H1 (cell line): ENCODE data around the gene HLTF. TPM values are rescaled to one million over a fixed set of nuclear protein-coding genes. Genes with fewer than 3 reads are reported as not detected.

Experiments
- CTCF ChIA-PET: fragments of 300-600 bp; sonication (Branson Sonifier 250); formaldehyde crosslinking; loops from one replicate; lab custom pipeline; 2021; ENCODE audit not compliant: partially characterized antibody; lab: Charles Lee
- POLR2A ChIA-PET: fragments of 300-600 bp; sonication (Branson Sonifier 250); formaldehyde crosslinking; loops from one replicate; lab custom pipeline; 2021; ENCODE audit warnings: inconsistent platforms; ENCODE audit not compliant: partially characterized antibody; lab: Charles Lee
- DNase-seq, 2 experiments: peaks; one replicate each; pipeline versions ENCODE4 v3.0.0 to v3.0.0-alpha.2; 2010 to 2022; ENCODE audit warnings: low spot score in 2 of 2, low read depth in 1 of 2, mixed read lengths in 1 of 2
- FAIRE-seq: peaks from 2 replicates; lab custom pipeline; 2011; peaks lifted over from hg19 to GRCh38; lab: Jason Lieb, UNC
- H2AFZ ChIP-seq: 2 replicates; pipeline ENCODE4 v1.8.1; 2012; ENCODE audit warnings: low read length, inconsistent platforms
- H2AK5ac ChIP-seq: 2 replicates; pipeline ENCODE4 v1.6.1; 2013; ENCODE audit warnings: low read depth, low read length
- H2BK120ac ChIP-seq: replicated peaks from 2 replicates; pipeline ENCODE3; 2013; ENCODE audit warnings: low read depth, low read length, inconsistent platforms
- H2BK12ac ChIP-seq: 2 replicates; pipeline ENCODE4 v1.6.1; 2013; ENCODE audit warnings: low read depth, low read length
- H2BK15ac ChIP-seq: 2 replicates; pipeline ENCODE4 v1.6.1; 2013; ENCODE audit warnings: low read length
- H2BK20ac ChIP-seq: 2 replicates; pipeline ENCODE4 v1.6.1; 2013; ENCODE audit warnings: low read length
- H2BK5ac ChIP-seq: 2 replicates; pipeline ENCODE4 v1.6.1; 2013; ENCODE audit warnings: low read depth, low read length
- H3K14ac ChIP-seq: 2 replicates; pipeline ENCODE4 v1.6.1; 2013; ENCODE audit warnings: inconsistent platforms; ENCODE audit not compliant: insufficient read length
- H3K18ac ChIP-seq: 2 replicates; pipeline ENCODE4 v1.6.1; 2013; ENCODE audit warnings: low read length; ENCODE audit errors: extremely low read depth
- H3K23ac ChIP-seq: 2 replicates; pipeline ENCODE4 v1.6.1; 2013; ENCODE audit warnings: inconsistent platforms; ENCODE audit not compliant: insufficient read length
- H3K23me2 ChIP-seq: 2 replicates; pipeline ENCODE4 v1.6.1; 2013; ENCODE audit warnings: low read depth, low read length
- H3K27ac ChIP-seq: 2 replicates; pipeline ENCODE4 v1.6.1; 2011; ENCODE audit warnings: low read depth, low read length, inconsistent platforms
- H3K27me3 ChIP-seq, 4 experiments: replicated peaks in 1 of 4; 1 replicate in 1 of 4; 2 replicates in 3 of 4; pipeline versions ENCODE4 v1.6.1 to v1.8.1; 2011 to 2013; ENCODE audit warnings: low read length in 3 of 4, mild to moderate bottlenecking in 3 of 4, inconsistent platforms in 2 of 4, mixed read lengths in 2 of 4, moderate library complexity in 1 of 4; ENCODE audit not compliant: control insufficient read depth in 3 of 4, insufficient read depth in 3 of 4; ENCODE audit errors: extremely low read depth in 1 of 4
- H3K36me3 ChIP-seq, 4 experiments: 2 replicates each; pipeline versions ENCODE4 v1.6.1 to v1.8.1; 2011 to 2013; ENCODE audit warnings: mild to moderate bottlenecking in 4 of 4, low read length in 3 of 4, moderate library complexity in 2 of 4, control low read depth in 1 of 4, inconsistent platforms in 1 of 4; ENCODE audit not compliant: insufficient read depth in 4 of 4, control insufficient read depth in 2 of 4
- H3K4ac ChIP-seq: replicated peaks from 2 replicates; pipeline ENCODE3; 2013; ENCODE audit warnings: low read length, low read depth, mixed read lengths, inconsistent platforms; ENCODE audit not compliant: insufficient read length
- H3K4me1 ChIP-seq, 4 experiments: replicated peaks in 1 of 4; 1 replicate in 1 of 4; 2 replicates in 3 of 4; pipeline versions ENCODE4 v1.6.1 to v1.8.1; 2011 to 2013; ENCODE audit warnings: low read length in 3 of 4, inconsistent platforms in 2 of 4, mixed read lengths in 1 of 4; ENCODE audit not compliant: insufficient read depth in 4 of 4, control insufficient read depth in 3 of 4
- H3K4me2 ChIP-seq, 2 experiments: 2 replicates each; pipeline versions ENCODE4 v1.6.1 to v1.8.1; 2011 to 2013; ENCODE audit warnings: low read depth in 2 of 2, low read length in 2 of 2, control low read depth in 1 of 2, inconsistent platforms in 1 of 2, mild to moderate bottlenecking in 1 of 2; ENCODE audit not compliant: insufficient read depth in 1 of 2
- H3K4me3 ChIP-seq, 4 experiments: fragments of 200-600, 300-600 bp in 1 of 4; sonication (generic), shearing (Covaris generic), sonication (Bioruptor Twin) in 1 of 4; 2 replicates each; pipeline versions ENCODE4 v1.5.1 to v1.8.1; 2011 to 2016; ENCODE audit warnings: low read length in 4 of 4, low read depth in 3 of 4, control low read depth in 2 of 4, inconsistent platforms in 2 of 4, mild to moderate bottlenecking in 2 of 4, mixed read lengths in 1 of 4, moderate library complexity in 1 of 4; ENCODE audit not compliant: insufficient read depth in 2 of 4; ENCODE audit errors: extremely low read depth in 1 of 4
- H3K56ac ChIP-seq: replicated peaks from 2 replicates; pipeline ENCODE3; 2013; ENCODE audit warnings: low read depth, mild to moderate bottlenecking, mixed read lengths, low read length, inconsistent platforms; ENCODE audit not compliant: insufficient read length
- H3K79me1 ChIP-seq: 2 replicates; pipeline ENCODE4 v1.6.1; 2013; ENCODE audit warnings: low read depth, low read length, control low read depth
- H3K79me2 ChIP-seq, 2 experiments: 2 replicates each; pipeline versions ENCODE4 v1.6.1 to v1.8.1; 2012 to 2013; ENCODE audit warnings: low read length in 2 of 2, mild to moderate bottlenecking in 2 of 2, inconsistent platforms in 1 of 2; ENCODE audit not compliant: insufficient read depth in 2 of 2, control insufficient read depth in 1 of 2
- H3K9ac ChIP-seq, 4 experiments: replicated peaks in 1 of 4; 1 replicate in 1 of 4; 2 replicates in 3 of 4; pipeline versions ENCODE4 v1.6.1 to v1.8.1; 2011 to 2013; ENCODE audit warnings: low read depth in 3 of 4, low read length in 3 of 4, control low read depth in 2 of 4, mild to moderate bottlenecking in 2 of 4, moderate library complexity in 2 of 4, inconsistent platforms in 1 of 4; ENCODE audit errors: extremely low read depth in 1 of 4
- H3K9me3 ChIP-seq, 2 experiments: 2 replicates each; pipeline versions ENCODE4 v1.6.1 to v1.8.1; 2012 to 2013; ENCODE audit warnings: mild to moderate bottlenecking in 2 of 2, moderate library complexity in 2 of 2, control low read depth in 1 of 2, inconsistent platforms in 1 of 2, low read depth in 1 of 2, low read length in 1 of 2, mixed read lengths in 1 of 2; ENCODE audit not compliant: insufficient read depth in 2 of 2
- H4K20me1 ChIP-seq, 2 experiments: replicated peaks in 1 of 2; 2 replicates each; pipeline versions ENCODE3 to v1.8.1; 2011 to 2013; ENCODE audit warnings: inconsistent platforms in 2 of 2, low read length in 2 of 2, mild to moderate bottlenecking in 1 of 2; ENCODE audit not compliant: insufficient read depth in 2 of 2, control insufficient read depth in 1 of 2
- H4K5ac ChIP-seq: 2 replicates; pipeline ENCODE4 v1.6.1; 2013; ENCODE audit warnings: low read length, low read depth, mixed read lengths, inconsistent platforms; ENCODE audit not compliant: insufficient read length
- H4K8ac ChIP-seq: 2 replicates; pipeline ENCODE4 v1.8.0; 2013; ENCODE audit warnings: mild to moderate bottlenecking, moderate library complexity, low read length, inconsistent platforms; ENCODE audit not compliant: insufficient read depth; ENCODE audit errors: extremely low read depth
- H4K91ac ChIP-seq: replicated peaks from 2 replicates; pipeline ENCODE3; 2013; ENCODE audit warnings: low read length, mixed read lengths, inconsistent platforms; ENCODE audit not compliant: insufficient read length
- BRCA1 ChIP-seq: IDR thresholded peaks from 2 replicates; pipeline ENCODE4 v1.6.1; 2012; ENCODE audit warnings: low read depth, low read length, improper control_type of control experiment
- KDM1A ChIP-seq: fragments of 200-600, 300-600 bp; sonication (generic); IDR thresholded peaks from 2 replicates; pipeline ENCODE4 v1.7.1; 2016; ENCODE audit warnings: mild to moderate bottlenecking, low read length, borderline replicate concordance
- MAFK ChIP-seq: IDR thresholded peaks from 2 replicates; pipeline ENCODE4 v1.6.1; 2012; ENCODE audit warnings: low read depth, mild to moderate bottlenecking, improper control_type of control experiment, low read length
- RFX5 ChIP-seq: IDR thresholded peaks from 2 replicates; pipeline ENCODE4 v1.6.1; 2011; ENCODE audit warnings: low read depth, low read length, improper control_type of control experiment, borderline replicate concordance
- RNF2 ChIP-seq: fragments of 200-900, 300-1000 bp; sonication (generic); IDR thresholded peaks from 2 replicates; pipeline ENCODE4 v1.7.1; 2016; ENCODE audit warnings: borderline replicate concordance, low read depth, mild to moderate bottlenecking, antibody characterized with exemption, low read length; ENCODE audit not compliant: poor library complexity, severe bottlenecking; ENCODE audit errors: missing control alignments
- SP1 ChIP-seq: IDR thresholded peaks from 2 replicates; pipeline ENCODE4 v1.6.1; 2011; ENCODE audit warnings: low read depth, low read length
- SP4 ChIP-seq: IDR thresholded peaks from 2 replicates; pipeline ENCODE4 v1.6.1; 2012; ENCODE audit warnings: low read length, inconsistent platforms
- SUZ12 ChIP-seq: fragments of 200-600 bp; sonication (generic); IDR thresholded peaks from 2 replicates; pipeline ENCODE4 v1.6.1; 2012; ENCODE audit warnings: mild to moderate bottlenecking, inconsistent platforms, low read length, moderate library complexity, mixed read lengths
- YY1 ChIP-seq: IDR thresholded peaks from 2 replicates; pipeline ENCODE4 v1.6.1; 2011; ENCODE audit warnings: low read depth, mild to moderate bottlenecking, low read length
- WGBS, 2 experiments: shearing (Covaris generic) in 1 of 2; methylation state at CpG; one replicate each; pipeline versions ENCODE4 v1.1.6 to v1.1.7; 2013 to 2015; ENCODE audit warnings: low lambda C conversion rate in 2 of 2, mixed read lengths in 2 of 2, inconsistent platforms in 1 of 2, low coverage in 1 of 2, missing lambda C conversion rate in 1 of 2; ENCODE audit not compliant: insufficient replicate concordance in 2 of 2, insufficient coverage in 1 of 2, insufficient read length in 1 of 2; ENCODE audit errors: extremely low coverage in 1 of 2, missing lambda C conversion rate in 1 of 2; 5-methylcytosine and 5-hydroxymethylcytosine counted together
- polyA plus RNA-seq, 7 experiments: library from polyadenylated mRNA; depleted of rRNA in 3 of 7; stranded (reverse) in 5 of 7; unstranded in 2 of 7; fragments of >200 nt in 5 of 7; fragments of 200-250 nt in 2 of 7; gene quantifications; 1 replicate in 5 of 7; 2 replicates in 1 of 7; 4 replicates in 1 of 7; pipeline versions ENCODE4 v1.2.1 to v1.2.3, GENCODE V29; 2011 to 2013; ENCODE audit warnings: missing spikeins in 2 of 7, mixed read lengths in 2 of 7
- total RNA-seq: library from RNA; stranded (reverse); fragmentation: NEBNext Ultra II Directional; extraction: Animal tissue kit (Norgen Biotek cat#: 25700); gene quantifications from 2 replicates; pipeline ENCODE4 v1.2.1, GENCODE V29; 2021
- TF ChIP-seq, protein P1 (sequence below): IDR thresholded peaks from 2 replicates; pipeline ENCODE4 v1.6.1; 2012; ENCODE audit warnings: inconsistent platforms
- TF ChIP-seq, protein P2 (sequence below): IDR thresholded peaks from 2 replicates; pipeline ENCODE4 v1.6.1; 2011; ENCODE audit warnings: low read length, improper control_type of control experiment

Gene HLTF
- total and polyA plus RNA-seq, 2 of the 8 experiments (the other 6 are each of a cell fraction or from before 2014, with no cell fraction given) = 18.1 to 60.3 TPM

DNA sequence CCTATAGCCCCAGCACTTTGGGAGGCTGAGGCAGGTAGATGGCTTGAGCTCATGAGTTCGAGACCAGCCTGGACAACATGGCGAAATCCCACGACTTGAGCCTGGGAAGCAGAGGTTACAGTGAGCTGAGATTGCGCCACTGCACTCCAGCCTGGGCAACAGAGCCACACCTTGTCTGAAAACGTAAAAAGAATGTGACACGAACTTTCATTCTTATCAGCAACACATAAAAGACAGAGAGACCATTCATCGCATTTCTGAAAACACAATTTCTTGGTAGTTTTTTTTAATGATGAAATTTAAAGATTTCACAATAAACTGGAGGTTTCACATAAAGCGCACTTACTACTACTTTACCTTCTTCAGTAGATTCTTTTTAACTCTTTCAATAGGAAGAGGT lies 18.4 kb downstream of the HLTF start:
- H4K5ac ChIP-seq = no peak overlapping the region
- H4K20me1 ChIP-seq = peaks cover 0 to 2% of the 10 kb centered on the region in 2 experiments
- no peak overlapping the region for H2AK5ac ChIP-seq
- no peak overlapping the region for H4K91ac ChIP-seq
- H3K14ac ChIP-seq = no peak overlapping the region
- no peak overlapping the region for H2BK120ac ChIP-seq
- H3K23me2 ChIP-seq = no peaks in the 10 kb centered on the region
- H3K4me2 ChIP-seq = no peak overlapping the region
- no peak overlapping the region for H2BK20ac ChIP-seq
- peaks cover 5 to 61% (median 23%) of the 10 kb centered on the region in 4 experiments; a peak in 7 of 8 replicates for H3K36me3 ChIP-seq
- no peak overlapping the region for H2BK5ac ChIP-seq
- no peaks in the 10 kb centered on the region for H3K27me3 ChIP-seq
- no peak overlapping the region for H2AFZ ChIP-seq
- no peak overlapping the region for H3K4ac ChIP-seq
- ChIA-PET CTCF (no interaction called here), POLR2A (interaction anchor here (0.7 kb wide), 1 partner anchor 56 kb away, joined by 5 read pairs; no protein-coding TSS in a partner anchor)
- no peak overlapping the region for H3K56ac ChIP-seq
- H3K79me2 ChIP-seq = no peaks in the 10 kb centered on the region
- no peak overlapping the region for H2BK12ac ChIP-seq
- no peak for FAIRE-seq
- H2BK15ac ChIP-seq = no peak overlapping the region
- no peak overlapping the region for H4K8ac ChIP-seq
- H3K9ac ChIP-seq = no peak overlapping the region; a peak in 1 of 7 replicates
- H3K4me1 ChIP-seq = no peaks in the 10 kb centered on the region
- H3K79me1 ChIP-seq = no peaks in the 10 kb centered on the region
- WGBS, 2 experiments = 89% methylated on average over 8 of the region's 8 CpGs; no CpG with 5 or more reads in 1 of the 2 experiments
- no peak for DNase-seq
- no peaks in the 10 kb centered on the region for H3K9me3 ChIP-seq
- no peak overlapping the region for H3K4me3 ChIP-seq
- H3K27ac ChIP-seq = no peak overlapping the region
- H3K18ac ChIP-seq = no peak overlapping the region
- no peak overlapping the region for H3K23ac ChIP-seq
- TF ChIP-seq, protein P1, sequence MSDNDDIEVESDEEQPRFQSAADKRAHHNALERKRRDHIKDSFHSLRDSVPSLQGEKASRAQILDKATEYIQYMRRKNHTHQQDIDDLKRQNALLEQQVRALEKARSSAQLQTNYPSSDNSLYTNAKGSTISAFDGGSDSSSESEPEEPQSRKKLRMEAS = no peak
- TF ChIP-seq RNF2 (no peak), SUZ12 (no peak), KDM1A (no peak), RFX5 (no peak), MAFK (no peak), SP4 (no peak), SP1 (no peak), YY1 (no peak), BRCA1 (no peak)
- TF ChIP-seq, protein P2, sequence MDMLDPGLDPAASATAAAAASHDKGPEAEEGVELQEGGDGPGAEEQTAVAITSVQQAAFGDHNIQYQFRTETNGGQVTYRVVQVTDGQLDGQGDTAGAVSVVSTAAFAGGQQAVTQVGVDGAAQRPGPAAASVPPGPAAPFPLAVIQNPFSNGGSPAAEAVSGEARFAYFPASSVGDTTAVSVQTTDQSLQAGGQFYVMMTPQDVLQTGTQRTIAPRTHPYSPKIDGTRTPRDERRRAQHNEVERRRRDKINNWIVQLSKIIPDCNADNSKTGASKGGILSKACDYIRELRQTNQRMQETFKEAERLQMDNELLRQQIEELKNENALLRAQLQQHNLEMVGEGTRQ = no peak
